ENCODE results near the gene GUCA2B. TPM values are rescaled to one million over a fixed set of nuclear protein-coding genes. Genes with fewer than 3 reads are reported as not detected.

GUCA2B gene
- not detected in 2 replicates for total RNA-seq (ENCODE audit: low replicate concordance)

GRCh38 chr1:42152907-42153600, at the start of gene GUCA2B:
Gene GUCA2B, plus strand, starts transcription at chr1:42153410. Its CDS starts 41 bp downstream, at chr1:42153451.

GRCh38 chr1:42164551-42165420, 11.6 kb downstream of the GUCA2B start, which contains the start of gene GUCA2A:
Gene GUCA2A, minus strand, starts transcription at chr1:42164745. Its CDS starts 33 bp downstream, at chr1:42164712.

Other genes with a start within 250 kb of the GUCA2B start
- gene HIVEP3, start 234.5 kb upstream of the GUCA2B start, total RNA-seq (ENCODE audit: low replicate concordance) = 0.94 and 3.8 TPM in 2 replicates
- not detected in 2 replicates for gene GUCA2A, start 11.3 kb downstream of the GUCA2B start, total RNA-seq (ENCODE audit: low replicate concordance)
- gene FOXJ3, start 181.8 kb downstream of the GUCA2B start, total RNA-seq (ENCODE audit: low replicate concordance) = 9.7 and 9.9 TPM in 2 replicates
- gene RIMKLA, start 227.4 kb downstream of the GUCA2B start, total RNA-seq (ENCODE audit: low replicate concordance) = not detected in 2 replicates